CD4-positive, alpha-beta T cell treated with Interferon alpha-2 for 1 hour (primary cell): ENCODE results near the gene GRK3.
"Not testable (repeated sequence)": the region's sequence is repeated elsewhere in the genome, so short reads cannot be mapped to it uniquely, and the experiment has no call there.

ENCODE experiments used
- DNase-seq, 2 donors: peaks; one replicate each; pipeline ENCODE4 v3.0.0-alpha.2; 2020 to 2022

Gene GRK3

GRCh38 chr22:25704701-25705100, 140.2 kb downstream of the GRK3 start:
- no peak for DNase-seq

GRCh38 chr22:25706197-25706596, 141.7 kb downstream of the GRK3 start:
- no peak for DNase-seq

- not testable (repeated sequence) for DNase-seq
These were observed 144.0 kb downstream of the GRK3 start for GRCh38 chr22:25708430-25708829.

GRCh38 chr22:25709758-25710157, 145.3 kb downstream of the GRK3 start:
- no peak for DNase-seq

GRCh38 chr22:25710501-25710900, 146.0 kb downstream of the GRK3 start:
- no peak for DNase-seq

- no peak for DNase-seq
These were observed 147.0 kb downstream of the GRK3 start for GRCh38 chr22:25711491-25711890.

- no peak for DNase-seq
These were observed 148.4 kb downstream of the GRK3 start for GRCh38 chr22:25712661-25713400.

GRCh38 chr22:25714070-25714469, 149.6 kb downstream of the GRK3 start:
- no peak for DNase-seq

- no peak for DNase-seq
These were observed 150.3 kb downstream of the GRK3 start for GRCh38 chr22:25714739-25715138.

GRCh38 chr22:25716637-25717036, 152.2 kb downstream of the GRK3 start:
- no peak for DNase-seq

GRCh38 chr22:25718135-25718840, 153.8 kb downstream of the GRK3 start:
- no peak for DNase-seq

GRCh38 chr22:25722223-25722622, 157.7 kb downstream of the GRK3 start:
- no peak for DNase-seq

GRCh38 chr22:25722626-25723025, 158.2 kb downstream of the GRK3 start:
- no peak for DNase-seq

- DNase-seq, result no peak
These were observed 161.8 kb downstream of the GRK3 start for GRCh38 chr22:25726241-25726640.

GRCh38 chr22:25728071-25728470, 163.6 kb downstream of the GRK3 start:
- DNase-seq, result no peak

GRCh38 chr22:25729016-25729995, 164.8 kb downstream of the GRK3 start:
- DNase-seq, result no peak

- no peak for DNase-seq
These were observed 171.2 kb downstream of the GRK3 start for GRCh38 chr22:25735650-25736049.

- DNase-seq, result peak; percentile 27 to 28
These were observed 172.0 kb downstream of the GRK3 start for GRCh38 chr22:25736378-25737011.

GRCh38 chr22:25739659-25740344, 175.3 kb downstream of the GRK3 start:
- DNase-seq, result no peak

GRCh38 chr22:25741692-25742626, 177.5 kb downstream of the GRK3 start, which contains the start of gene MYO18B:
TSS of gene MYO18B (plus strand) at chr22:25742188. CDS start at chr22:25761093, 18,905 bp downstream.
- no peak for DNase-seq
